Activated CD4-positive, alpha-beta memory T cell treated with anti-CD3 and anti-CD28 coated beads for 36 hours (primary cell): Measurements from ENCODE around the gene AAMDC. TPM values are rescaled to one million over a fixed set of nuclear protein-coding genes. Genes with fewer than 3 reads are reported as not detected.

Source experiments
- CTCF ChIA-PET: fragments of 350-600 bp; sonication (Branson Sonifier 250); formaldehyde crosslinking; loops from one replicate; lab custom pipeline; 2021; ENCODE audit warnings: antibody characterized with exemption, inconsistent platforms; lab: Charles Lee
- POLR2A ChIA-PET: fragments of 350-600 bp; sonication (Branson Sonifier 250); formaldehyde crosslinking; loops from one replicate; lab custom pipeline; 2021; ENCODE audit warnings: antibody characterized with exemption; lab: Charles Lee
- DNase-seq: peaks from one replicate; pipeline ENCODE4 v3.0.0-alpha.2; 2020
- H3K27ac Mint-ChIP-seq: one replicate; pipeline ENCODE4 v1.8.0; 2021; ENCODE audit warnings: mixed read lengths
- H3K27me3 Mint-ChIP-seq: one replicate; pipeline ENCODE4 v1.8.0; 2021; ENCODE audit warnings: mixed read lengths
- H3K36me3 Mint-ChIP-seq: one replicate; pipeline ENCODE4 v1.8.0; 2021; ENCODE audit warnings: mixed read lengths
- H3K4me1 Mint-ChIP-seq: one replicate; pipeline ENCODE4 v1.8.0; 2021; ENCODE audit warnings: low read depth, mixed read lengths
- H3K4me3 Mint-ChIP-seq: one replicate; pipeline ENCODE4 v1.8.0; 2021; ENCODE audit warnings: mild to moderate bottlenecking, mixed read lengths
- H3K9me3 Mint-ChIP-seq: one replicate; pipeline ENCODE4 v1.8.0; 2021; ENCODE audit warnings: mixed read lengths
- intact Hi-C: fragments of 100-400 bp; cut with micrococcal nuclease; formaldehyde crosslinking; loops from one replicate; pipeline ENCODE4 v1.15.1; 2023
- total RNA-seq, 2 experiments: library from RNA; stranded (reverse); gene quantifications; one replicate each; pipeline ENCODE4 v1.2.3, GENCODE V29; 2021

Gene AAMDC
- total RNA-seq, 2 experiments from 2014 or later, result 9.5 to 10.0 TPM

DNA sequence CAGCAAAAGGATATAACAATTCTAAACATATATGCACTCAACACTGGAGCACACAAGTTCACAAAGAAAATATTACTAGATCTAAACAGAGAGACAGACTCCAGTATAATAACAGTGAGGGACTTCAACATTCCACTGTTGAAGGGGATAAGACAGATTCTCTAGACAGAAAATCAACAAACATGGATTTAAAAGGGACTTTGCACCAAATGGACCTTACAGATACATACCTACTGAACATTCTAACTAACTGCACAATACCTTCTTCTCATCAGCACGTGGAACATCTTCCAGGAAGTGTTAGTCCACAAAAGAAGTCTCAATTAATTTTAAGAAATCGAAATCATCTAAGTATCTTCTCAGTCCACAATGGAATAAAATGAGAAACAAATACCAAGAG is 27.0 kb upstream of the AAMDC start:
- ChIA-PET CTCF (interaction anchor here (1.0 kb wide), 1 partner anchor 18 kb away, joined by 3 read pairs; no protein-coding TSS in a partner anchor), POLR2A (no interaction called here)
- intact Hi-C loops, result no loop called here
- Mint-ChIP-seq H3K27me3 (no peaks in the 10 kb centered on the region), H3K4me3 (no peak overlapping the region), H3K36me3 (peaks cover 39% of the 10 kb centered on the region), H3K27ac (no peak overlapping the region), H3K4me1 (peaks cover 80% of the 10 kb centered on the region), H3K9me3 (peaks cover 21% of the 10 kb centered on the region)
- DNase-seq, result no peak

DNA sequence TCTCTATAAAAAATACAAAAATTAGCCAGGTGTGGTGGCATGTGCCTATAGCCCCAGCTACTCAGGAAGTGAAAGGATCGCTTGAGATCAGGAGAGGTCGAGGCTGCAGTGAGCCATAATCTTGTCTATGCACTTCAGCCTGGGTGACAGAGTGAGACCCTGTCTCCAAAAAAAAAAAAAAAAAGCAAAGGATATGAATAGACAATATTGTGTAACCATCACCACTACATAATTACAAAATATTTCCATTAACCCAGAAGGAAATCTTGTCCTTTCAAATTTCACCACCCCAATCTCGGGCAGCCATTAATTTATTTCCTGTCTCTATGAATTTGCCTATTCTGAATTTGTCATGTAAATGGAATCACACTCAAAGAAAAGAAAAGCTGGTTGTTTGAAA is 21.6 kb upstream of the AAMDC start:
- Mint-ChIP-seq H3K9me3 (no peaks in the 10 kb centered on the region), H3K36me3 (peaks cover 7% of the 10 kb centered on the region), H3K4me3 (no peak overlapping the region), H3K4me1 (peaks cover 77% of the 10 kb centered on the region), H3K27me3 (no peaks in the 10 kb centered on the region), H3K27ac (no peak overlapping the region)
- intact Hi-C loops, result no loop called here
- POLR2A ChIA-PET, result no interaction called here
- CTCF ChIA-PET, result no interaction called here
- no peak for DNase-seq

DNA sequence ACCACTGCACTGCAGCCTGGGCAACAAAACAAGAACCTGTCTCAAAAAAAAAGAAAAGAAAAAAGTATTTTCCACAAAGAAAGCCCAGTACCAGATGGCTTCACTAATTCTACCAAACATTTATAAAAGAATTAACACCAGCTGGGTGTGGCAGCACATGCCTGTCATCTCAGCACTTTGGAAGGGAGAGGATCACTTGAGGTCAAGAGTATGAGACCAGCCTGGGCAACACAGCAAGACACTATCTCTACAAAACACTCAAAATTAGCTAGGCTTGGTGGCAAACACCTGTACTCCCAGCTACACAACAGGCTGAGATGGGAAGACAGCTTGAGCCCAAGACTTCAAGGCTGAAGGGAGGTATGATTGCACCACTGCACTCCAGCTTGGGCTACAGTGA is 20.5 kb upstream of the AAMDC start:
- H3K27me3 Mint-ChIP-seq, result no peaks in the 10 kb centered on the region
- H3K27ac Mint-ChIP-seq, result peak overlapping the region; percentile 6
- H3K9me3 Mint-ChIP-seq, result no peaks in the 10 kb centered on the region
- no peak for DNase-seq
- CTCF ChIA-PET, result no interaction called here
- no peak overlapping the region for H3K4me3 Mint-ChIP-seq
- intact Hi-C loops, result no loop called here
- H3K36me3 Mint-ChIP-seq, result peaks cover 7% of the 10 kb centered on the region
- peaks cover 65% of the 10 kb centered on the region for H3K4me1 Mint-ChIP-seq
- POLR2A ChIA-PET, result no interaction called here

DNA sequence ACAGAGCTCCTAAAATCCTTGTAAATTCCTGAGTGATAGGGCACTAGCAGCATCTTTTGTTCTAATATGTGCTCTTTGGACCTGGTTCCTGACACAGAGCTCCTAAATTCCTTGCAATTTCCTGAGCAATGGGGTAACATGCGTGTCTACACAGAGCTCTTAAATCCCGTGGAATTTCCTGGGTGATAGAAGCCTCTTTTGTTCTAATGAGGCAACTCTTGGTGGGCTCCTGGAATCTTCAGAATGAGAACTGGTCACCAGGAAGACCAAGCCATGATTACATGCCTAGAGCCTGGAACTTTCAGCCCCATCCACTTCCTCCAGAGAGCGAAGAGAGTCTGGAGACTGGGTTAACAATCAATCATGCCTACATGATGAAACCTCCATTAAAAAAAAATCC is 19.5 kb upstream of the AAMDC start:
- intact Hi-C loops, result no loop called here
- ChIA-PET POLR2A (no interaction called here), CTCF (interaction anchor here (0.8 kb wide), 1 partner anchor 11 kb away, joined by 4 read pairs; no protein-coding TSS in a partner anchor)
- Mint-ChIP-seq H3K4me1 (peaks cover 61% of the 10 kb centered on the region), H3K27me3 (no peaks in the 10 kb centered on the region), H3K36me3 (peaks cover 7% of the 10 kb centered on the region), H3K4me3 (no peak overlapping the region), H3K27ac (no peak overlapping the region), H3K9me3 (no peaks in the 10 kb centered on the region)
- no peak for DNase-seq

DNA sequence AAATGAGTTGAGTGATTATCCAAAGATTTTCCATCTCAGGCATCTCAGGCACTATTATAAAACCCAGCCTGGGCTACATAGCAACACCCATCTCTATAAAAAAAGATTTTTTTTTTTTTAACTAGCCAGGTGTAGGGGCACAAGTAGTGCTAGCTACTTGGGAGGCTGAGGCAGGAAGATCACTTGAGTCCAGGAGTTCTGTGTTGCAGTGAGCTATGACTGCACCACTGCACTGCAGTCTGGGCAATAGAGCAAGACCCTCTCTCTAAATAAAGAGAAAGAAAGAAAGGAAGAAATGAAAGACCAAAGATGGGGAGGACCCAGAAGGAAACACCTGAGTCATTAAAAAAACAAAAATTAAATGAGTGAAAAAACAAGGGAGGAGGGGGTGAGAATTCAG is 14.5 kb upstream of the AAMDC start:
- Mint-ChIP-seq H3K36me3 (peaks cover 12% of the 10 kb centered on the region), H3K4me1 (peaks cover 49% of the 10 kb centered on the region), H3K4me3 (no peak overlapping the region), H3K27me3 (no peaks in the 10 kb centered on the region), H3K9me3 (no peaks in the 10 kb centered on the region), H3K27ac (no peak overlapping the region)
- intact Hi-C loops, result no loop called here
- no peak for DNase-seq
- ChIA-PET POLR2A (no interaction called here), CTCF (no interaction called here)

DNA sequence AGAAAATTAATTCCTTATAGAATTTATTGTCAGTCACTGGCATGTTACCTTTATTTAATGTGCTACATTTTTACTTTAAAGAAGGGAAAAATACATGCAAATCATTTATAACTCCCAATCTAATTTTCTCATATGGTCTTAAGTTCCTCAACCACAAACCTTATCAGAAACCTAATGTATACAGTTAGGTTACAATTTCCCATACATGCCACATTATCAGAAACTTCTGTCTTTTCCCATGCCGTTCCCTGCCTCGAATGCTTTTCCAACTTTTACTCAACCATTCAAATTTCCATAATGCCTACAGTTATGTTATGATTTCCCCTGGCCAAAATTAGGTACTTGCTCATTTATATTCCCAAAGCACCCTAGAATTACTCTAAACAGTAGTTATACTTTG is 14.0 kb upstream of the AAMDC start:
- no peak overlapping the region for H3K27ac Mint-ChIP-seq
- no peak for DNase-seq
- intact Hi-C loops, result no loop called here
- ChIA-PET POLR2A (no interaction called here), CTCF (no interaction called here)
- H3K4me1 Mint-ChIP-seq, result peaks cover 47% of the 10 kb centered on the region
- H3K36me3 Mint-ChIP-seq, result peaks cover 15% of the 10 kb centered on the region
- no peak overlapping the region for H3K4me3 Mint-ChIP-seq
- H3K27me3 Mint-ChIP-seq, result no peaks in the 10 kb centered on the region
- no peaks in the 10 kb centered on the region for H3K9me3 Mint-ChIP-seq

DNA sequence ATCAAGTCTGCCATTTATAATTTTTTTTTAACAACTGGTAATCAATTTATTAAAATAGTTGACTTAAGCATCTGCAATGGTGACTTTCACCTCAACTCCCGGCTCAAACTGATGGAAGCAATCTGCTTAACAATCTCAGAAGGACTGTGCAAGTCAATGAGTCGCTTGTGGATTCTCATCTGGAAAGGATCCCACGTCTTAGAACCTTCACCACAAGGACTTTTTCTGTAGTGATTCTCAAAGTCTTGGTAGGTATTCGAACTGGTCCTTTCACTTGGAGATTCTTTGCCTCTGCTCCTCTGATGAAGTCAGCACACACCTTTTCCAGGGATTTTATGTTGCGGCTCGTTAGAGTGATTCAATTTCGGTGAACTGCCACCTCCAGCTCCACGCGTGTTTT is 7.7 kb upstream of the AAMDC start:
- CTCF ChIA-PET, result no interaction called here
- intact Hi-C loops, result no loop called here
- no peaks in the 10 kb centered on the region for H3K27me3 Mint-ChIP-seq
- peaks cover 4% of the 10 kb centered on the region for H3K9me3 Mint-ChIP-seq
- peaks cover 22% of the 10 kb centered on the region for H3K36me3 Mint-ChIP-seq
- POLR2A ChIA-PET, result no interaction called here
- no peak for DNase-seq
- H3K4me1 Mint-ChIP-seq, result peaks cover 54% of the 10 kb centered on the region
- no peak overlapping the region for H3K27ac Mint-ChIP-seq
- no peak overlapping the region for H3K4me3 Mint-ChIP-seq

DNA sequence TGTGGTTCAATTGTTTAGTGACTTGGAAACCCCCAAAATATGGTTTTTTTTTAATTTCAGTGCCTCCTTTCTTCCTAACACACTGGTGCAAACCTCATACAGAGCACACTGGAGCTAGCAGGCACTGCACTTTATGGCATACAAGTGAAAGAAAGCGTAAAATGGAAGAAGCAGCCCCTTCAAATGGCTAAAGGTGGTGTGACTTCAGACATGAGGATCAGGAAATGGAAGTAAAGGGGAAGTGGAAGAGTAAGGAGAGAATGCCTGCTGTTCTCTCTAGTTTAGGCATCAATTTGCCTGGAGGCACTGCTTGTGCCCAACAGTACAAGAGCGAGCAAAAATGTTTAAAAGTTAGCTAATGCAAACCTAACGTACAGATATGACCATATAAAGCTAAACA is 6.1 kb upstream of the AAMDC start:
- Mint-ChIP-seq H3K27me3 (no peaks in the 10 kb centered on the region), H3K4me1 (peaks cover 59% of the 10 kb centered on the region), H3K4me3 (no peak overlapping the region), H3K36me3 (peaks cover 27% of the 10 kb centered on the region), H3K9me3 (peaks cover 4% of the 10 kb centered on the region), H3K27ac (no peak overlapping the region)
- intact Hi-C loops, result loop anchor here (5.0 kb wide), 1 partner anchor 38 kb away; no protein-coding TSS in a partner anchor
- ChIA-PET CTCF (interaction anchor here (0.5 kb wide), 1 partner anchor 171 kb away, joined by 3 read pairs; no protein-coding TSS in a partner anchor), POLR2A (no interaction called here)
- no peak for DNase-seq

DNA sequence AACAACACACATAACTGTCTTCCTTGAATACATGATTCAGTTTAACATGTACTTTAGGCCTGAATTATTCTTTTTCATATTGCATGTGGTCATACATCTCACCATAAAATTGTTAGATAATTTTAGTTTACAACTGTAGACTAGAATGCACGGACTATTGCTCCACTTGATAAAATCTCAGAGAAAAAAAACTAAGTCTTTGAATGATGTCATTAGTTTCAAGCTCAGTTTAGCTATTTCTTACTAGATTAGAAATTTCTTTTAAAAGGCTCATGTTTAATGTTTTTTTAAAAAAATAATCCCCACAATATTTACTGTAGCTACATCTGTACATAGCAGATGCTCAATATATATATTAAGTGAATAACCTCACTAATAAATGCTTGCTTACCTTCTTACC is 5.5 kb upstream of the AAMDC start:
- no peak overlapping the region for H3K27ac Mint-ChIP-seq
- intact Hi-C loops, result loop anchor here (5.0 kb wide), 1 partner anchor 38 kb away; no protein-coding TSS in a partner anchor
- H3K4me1 Mint-ChIP-seq, result peaks cover 55% of the 10 kb centered on the region
- H3K36me3 Mint-ChIP-seq, result peaks cover 23% of the 10 kb centered on the region
- no peak for DNase-seq
- H3K9me3 Mint-ChIP-seq, result peaks cover 4% of the 10 kb centered on the region
- POLR2A ChIA-PET, result no interaction called here
- CTCF ChIA-PET, result interaction anchor here (0.5 kb wide), 1 partner anchor 172 kb away, joined by 3 read pairs; no protein-coding TSS in a partner anchor
- no peaks in the 10 kb centered on the region for H3K27me3 Mint-ChIP-seq
- H3K4me3 Mint-ChIP-seq, result no peak overlapping the region

DNA sequence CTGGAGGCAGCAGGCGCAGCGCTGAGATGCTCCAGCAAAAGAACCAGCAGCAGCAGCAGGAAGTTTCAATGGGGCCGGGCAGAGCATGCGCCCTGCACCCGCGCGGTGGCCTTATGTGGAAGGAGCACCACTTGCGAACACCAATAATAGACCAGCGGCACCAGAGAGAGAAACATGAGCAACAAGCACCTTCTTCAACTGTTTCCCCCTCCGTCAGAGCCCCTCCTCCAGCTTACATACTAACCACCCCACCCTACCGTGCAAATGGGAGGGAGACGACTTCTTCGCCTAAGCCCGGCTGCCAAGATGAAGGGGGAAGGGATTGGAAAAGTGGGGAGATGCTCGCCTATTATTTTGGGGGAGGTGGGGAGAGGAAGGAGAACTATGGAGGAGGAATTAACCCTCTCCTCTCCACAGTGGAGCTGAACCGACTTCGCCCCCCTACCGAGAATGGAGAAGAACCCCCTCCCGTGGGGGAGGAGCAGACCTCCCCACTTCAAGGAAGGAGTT is 1.5 kb upstream of the AAMDC start:
- ChIA-PET CTCF (interaction anchor here (0.9 to 1.7 kb wide), 5 partner anchors 43 to 227 kb away, joined by 3 to 6 read pairs (median 3); partner anchors contain the start of gene INTS4), POLR2A (interaction anchor here (0.9 to 1.7 kb wide), 4 partner anchors 12 to 369 kb away, joined by 3 to 10 read pairs (median 3); partner anchors contain the start of genes INTS4, KCTD21 and USP35)
- Mint-ChIP-seq H3K27ac (peak overlapping the region; percentile 98), H3K9me3 (peaks cover 4% of the 10 kb centered on the region), H3K36me3 (peaks cover 15% of the 10 kb centered on the region), H3K4me3 (peak overlapping the region; percentile 97), H3K4me1 (peaks cover 40% of the 10 kb centered on the region), H3K27me3 (no peaks in the 10 kb centered on the region)
- intact Hi-C loops, result loop anchor here (5.0 kb wide), 1 partner anchor 42 kb away; no protein-coding TSS in a partner anchor
- peak; percentile 91 for DNase-seq

DNA sequence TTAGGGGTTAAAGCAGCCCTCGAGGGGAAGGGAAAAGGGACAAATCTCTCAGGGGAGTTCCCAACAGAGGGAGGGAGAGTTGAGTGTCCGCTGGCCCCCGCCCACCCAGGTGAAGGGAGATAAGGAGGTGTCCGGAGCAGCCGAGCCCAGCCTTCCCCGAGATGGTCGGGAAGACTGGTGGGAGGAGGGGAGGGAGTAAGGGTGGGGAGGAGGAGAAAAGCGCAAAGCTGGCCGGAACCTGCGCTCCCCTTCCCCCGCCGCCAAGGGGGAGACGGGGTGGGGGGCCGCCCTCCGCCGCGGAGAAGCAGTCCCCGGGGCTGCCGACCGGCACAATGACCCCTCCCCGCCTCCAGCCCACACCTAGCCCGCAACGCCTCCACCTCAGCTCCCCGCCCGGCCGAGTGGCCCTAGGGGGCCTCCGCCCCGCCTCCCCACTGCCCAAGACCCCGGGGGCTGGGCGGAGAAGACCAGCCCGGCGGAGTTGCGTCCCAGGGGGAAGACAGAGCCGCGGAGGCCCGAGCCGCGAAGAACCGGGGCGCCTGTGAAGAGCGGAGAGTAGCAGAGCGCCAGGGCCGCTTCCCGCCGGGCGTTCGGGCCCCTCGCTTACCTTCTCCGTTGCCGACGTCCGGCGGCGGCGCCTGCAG is 901 bp upstream of the AAMDC start:
- intact Hi-C loops, result loop anchor here (1.0 to 5.0 kb wide), 7 partner anchors 43 to 597 kb away; partner anchors contain the start of genes CLNS1A, GAB2, INTS4 and KCTD21
- H3K27me3 Mint-ChIP-seq, result no peaks in the 10 kb centered on the region
- H3K36me3 Mint-ChIP-seq, result peaks cover 11% of the 10 kb centered on the region
- H3K9me3 Mint-ChIP-seq, result no peaks in the 10 kb centered on the region
- DNase-seq, result peak; percentile 58
- CTCF ChIA-PET, result interaction anchor here (0.9 to 1.7 kb wide), 5 partner anchors 44 to 226 kb away, joined by 3 to 6 read pairs (median 3); partner anchors contain the start of gene INTS4
- POLR2A ChIA-PET, result interaction anchor here (0.9 to 1.7 kb wide), 4 partner anchors 11 to 369 kb away, joined by 3 to 10 read pairs (median 3); partner anchors contain the start of genes INTS4, KCTD21 and USP35
- H3K27ac Mint-ChIP-seq, result peak overlapping the region; percentile 98
- H3K4me1 Mint-ChIP-seq, result peaks cover 35% of the 10 kb centered on the region
- peak overlapping the region; percentile 97 for H3K4me3 Mint-ChIP-seq

DNA sequence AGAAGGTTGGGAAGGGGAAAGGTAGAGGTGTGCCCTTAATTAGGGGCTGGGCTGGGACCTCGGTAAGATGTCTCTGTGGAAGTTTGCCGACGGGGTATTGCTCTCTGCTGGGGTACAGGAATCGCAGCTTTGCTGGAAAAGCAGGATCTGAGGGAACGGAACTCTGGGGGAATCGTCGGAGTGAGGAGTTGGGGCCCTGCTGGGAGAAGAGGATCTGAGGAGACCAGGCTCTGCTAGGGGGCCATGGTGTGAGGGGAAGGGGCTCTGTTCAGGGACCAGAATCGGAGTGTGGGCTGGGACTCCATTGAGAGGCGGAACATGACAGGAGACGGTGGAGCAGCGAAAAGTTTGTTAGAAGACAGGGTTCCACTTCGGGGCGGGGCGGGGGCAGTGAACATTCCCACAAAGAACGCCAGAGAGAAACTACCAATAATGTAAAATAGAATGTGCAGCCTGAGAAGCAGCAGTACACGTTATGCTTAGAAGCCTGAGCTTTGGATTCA is 456 bp downstream of the AAMDC start:
- ChIA-PET POLR2A (no interaction called here), CTCF (interaction anchor here (0.9 kb wide), 1 partner anchor 173 kb away, joined by 3 read pairs; the partner anchor contains the start of gene INTS4)
- Mint-ChIP-seq H3K4me3 (peak overlapping the region; percentile 97), H3K9me3 (no peaks in the 10 kb centered on the region), H3K27ac (peak overlapping the region; percentile 38), H3K4me1 (peaks cover 29% of the 10 kb centered on the region), H3K36me3 (peaks cover 11% of the 10 kb centered on the region), H3K27me3 (no peaks in the 10 kb centered on the region)
- intact Hi-C loops, result loop anchor here (2.0 to 5.0 kb wide), 3 partner anchors 117 to 596 kb away; partner anchors contain the start of genes GAB2, KCTD21 and USP35
- peak; percentile 28 for DNase-seq
